Globus pallidus (tissue), 1 donor: ENCODE measurements around the gene COL6A1.

Source experiments
- DNase-seq: peaks from one replicate; pipeline ENCODE4 v3.0.0-alpha.2; 2015; ENCODE audit warnings: low spot score

COL6A1 gene

GRCh38 chr21:45981151-45982091, at the start of gene COL6A1:
TSS of gene COL6A1 (plus strand) at chr21:45981770. CDS start at chr21:45981851, 81 bp downstream.
- DNase-seq = peak; percentile 37

GRCh38 chr21:45932922-45933502, 48.6 kb upstream of the COL6A1 start:
- DNase-seq = no peak

- no peak for DNase-seq
Observed at GRCh38 chr21:45934085-45934484, 47.5 kb upstream of the COL6A1 start.

DNA sequence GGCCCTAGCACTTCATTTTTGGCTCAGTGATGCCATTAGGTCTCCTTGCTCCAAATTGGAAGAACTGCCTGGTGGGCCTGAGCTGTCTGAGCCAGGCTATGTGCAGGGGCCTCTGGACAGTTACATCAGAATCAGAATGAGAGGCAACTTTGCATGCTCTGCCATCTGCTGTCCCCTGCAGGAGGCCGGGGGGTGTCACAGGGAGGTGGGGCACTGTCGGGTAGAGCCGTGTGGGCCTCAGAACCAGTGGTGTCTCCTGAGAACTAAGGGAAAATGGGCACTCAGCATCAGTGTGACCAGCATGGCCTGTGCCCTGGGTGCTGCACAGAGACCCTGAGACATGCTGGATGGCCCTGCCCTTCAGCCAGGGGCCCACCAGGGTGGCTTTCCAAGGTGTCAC, 47.0 kb upstream of the COL6A1 start:
- DNase-seq = no peak

GRCh38 chr21:45935628-45936027, 45.9 kb upstream of the COL6A1 start:
- no peak for DNase-seq

DNA sequence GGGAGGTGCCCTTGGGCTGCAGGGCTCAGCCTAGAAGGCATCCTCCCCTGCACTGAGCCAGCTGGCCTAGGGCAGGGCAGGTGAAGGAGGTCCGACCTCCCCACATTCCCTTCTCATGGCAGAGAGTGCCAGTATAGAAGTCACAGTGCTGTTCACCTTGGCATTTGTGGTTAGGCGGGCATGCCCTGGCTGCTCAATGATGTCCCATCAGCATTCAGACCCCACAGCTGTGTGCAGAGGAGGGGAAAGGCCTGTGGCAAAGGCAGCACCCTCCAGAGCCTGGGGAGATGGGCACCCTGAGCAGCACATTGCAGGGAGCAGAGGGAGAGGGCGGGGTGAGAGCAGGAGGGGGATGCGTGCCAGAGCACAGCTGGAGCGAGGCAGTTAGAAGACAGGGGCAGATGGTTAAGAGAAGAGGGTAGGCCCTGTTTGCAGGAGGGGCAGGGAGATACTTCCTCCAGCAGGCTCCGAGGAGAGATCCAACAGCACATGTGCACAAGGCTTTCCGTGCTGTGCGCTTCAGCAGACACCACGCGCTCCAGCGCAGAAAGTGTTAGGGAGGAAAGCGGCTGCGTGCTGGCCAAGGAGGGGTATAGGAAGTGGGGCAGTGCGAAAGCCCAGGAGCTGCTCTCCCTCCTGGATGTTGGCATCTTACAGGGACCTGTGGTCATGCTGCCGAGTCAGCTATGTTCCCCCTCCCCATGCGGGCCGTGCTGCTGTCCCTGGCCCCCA, 43.7 kb upstream of the COL6A1 start:
- DNase-seq = no peak

- no peak for DNase-seq
Observed at GRCh38 chr21:45938453-45938755, 43.2 kb upstream of the COL6A1 start.

DNA sequence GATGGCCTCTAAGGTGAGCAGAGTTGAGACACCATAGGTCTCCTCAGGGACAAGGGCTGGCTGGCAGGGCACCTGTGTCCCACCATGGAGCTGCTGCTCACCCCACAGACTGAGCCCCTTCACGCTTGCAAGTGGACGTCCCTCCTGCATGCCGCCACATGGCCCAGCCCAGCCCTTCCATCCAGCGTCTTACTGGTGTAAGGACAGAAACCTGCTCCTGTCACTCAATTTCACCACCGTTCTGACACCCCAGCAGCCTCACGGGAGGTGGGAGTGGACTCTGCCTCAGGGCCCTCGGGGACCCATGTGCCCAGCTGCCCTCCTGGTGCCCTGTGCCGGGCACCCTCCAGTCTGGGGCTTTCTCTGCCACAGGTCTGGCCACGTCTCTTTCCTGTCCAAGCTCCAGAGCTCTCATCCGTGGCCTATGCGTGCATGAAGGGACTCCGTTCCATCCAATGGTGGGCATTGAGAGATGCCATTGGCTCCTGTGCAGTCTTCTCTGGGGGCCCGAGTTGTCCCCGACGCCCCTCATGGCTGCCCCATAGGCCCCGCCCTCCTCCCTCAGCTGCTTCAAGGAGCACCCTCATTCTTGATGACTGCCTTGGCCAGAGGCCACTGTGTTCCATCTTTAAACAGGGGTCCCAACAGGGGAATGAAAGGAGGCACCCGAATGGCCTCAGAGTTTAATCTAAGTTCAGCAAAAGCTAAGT, 42.6 kb upstream of the COL6A1 start:
- DNase-seq = no peak

DNA sequence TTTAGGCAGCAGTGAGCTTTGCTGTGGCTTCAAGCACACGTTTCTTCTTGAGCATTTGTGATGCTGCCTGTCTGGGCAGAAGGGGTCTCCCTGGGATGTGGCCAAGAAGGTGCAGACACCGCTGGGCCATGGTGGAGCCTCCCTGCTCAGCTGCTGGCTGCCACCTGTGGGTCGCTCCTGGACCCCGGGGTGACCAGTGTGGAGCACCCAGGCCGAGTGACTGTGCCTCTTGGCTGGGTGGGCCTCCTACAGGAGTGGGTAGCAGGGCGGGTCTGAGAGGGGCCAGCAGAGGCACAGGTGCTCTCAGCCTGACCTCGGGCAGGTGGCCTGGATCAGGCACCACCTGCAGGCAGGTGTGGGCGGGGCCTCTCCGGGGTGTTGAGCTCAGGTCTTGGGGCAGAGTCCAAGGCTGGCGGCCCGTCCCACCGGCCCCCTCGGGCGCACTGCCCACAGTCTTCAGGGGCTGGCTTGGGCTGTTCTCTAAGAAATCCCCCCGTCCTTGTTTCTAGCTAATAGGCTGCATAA, 42.0 kb upstream of the COL6A1 start:
- DNase-seq = no peak

DNA sequence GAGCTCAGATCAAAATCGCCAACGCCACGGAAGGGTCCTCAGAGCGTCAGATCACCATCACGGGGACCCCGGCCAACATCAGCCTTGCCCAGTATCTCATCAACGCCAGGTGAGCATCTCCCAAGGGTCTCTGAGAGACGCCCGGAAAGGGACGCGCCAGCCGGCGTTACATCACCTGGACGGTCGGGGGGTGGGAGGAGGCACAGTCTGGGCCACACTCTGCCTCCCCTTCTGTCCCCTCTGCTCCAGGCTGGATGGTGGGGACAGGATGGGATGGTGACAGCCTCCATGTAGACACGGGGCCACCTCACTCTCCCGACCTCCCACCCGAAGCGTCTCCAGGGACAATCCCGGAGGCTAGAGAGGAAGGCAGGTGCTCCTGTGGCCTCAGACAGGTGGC, 41.5 kb upstream of the COL6A1 start:
- no peak for DNase-seq

- no peak for DNase-seq
Observed at GRCh38 chr21:45940621-45941337, 40.8 kb upstream of the COL6A1 start.

- DNase-seq = no peak
Observed at GRCh38 chr21:45941338-45941710, 40.2 kb upstream of the COL6A1 start.

DNA sequence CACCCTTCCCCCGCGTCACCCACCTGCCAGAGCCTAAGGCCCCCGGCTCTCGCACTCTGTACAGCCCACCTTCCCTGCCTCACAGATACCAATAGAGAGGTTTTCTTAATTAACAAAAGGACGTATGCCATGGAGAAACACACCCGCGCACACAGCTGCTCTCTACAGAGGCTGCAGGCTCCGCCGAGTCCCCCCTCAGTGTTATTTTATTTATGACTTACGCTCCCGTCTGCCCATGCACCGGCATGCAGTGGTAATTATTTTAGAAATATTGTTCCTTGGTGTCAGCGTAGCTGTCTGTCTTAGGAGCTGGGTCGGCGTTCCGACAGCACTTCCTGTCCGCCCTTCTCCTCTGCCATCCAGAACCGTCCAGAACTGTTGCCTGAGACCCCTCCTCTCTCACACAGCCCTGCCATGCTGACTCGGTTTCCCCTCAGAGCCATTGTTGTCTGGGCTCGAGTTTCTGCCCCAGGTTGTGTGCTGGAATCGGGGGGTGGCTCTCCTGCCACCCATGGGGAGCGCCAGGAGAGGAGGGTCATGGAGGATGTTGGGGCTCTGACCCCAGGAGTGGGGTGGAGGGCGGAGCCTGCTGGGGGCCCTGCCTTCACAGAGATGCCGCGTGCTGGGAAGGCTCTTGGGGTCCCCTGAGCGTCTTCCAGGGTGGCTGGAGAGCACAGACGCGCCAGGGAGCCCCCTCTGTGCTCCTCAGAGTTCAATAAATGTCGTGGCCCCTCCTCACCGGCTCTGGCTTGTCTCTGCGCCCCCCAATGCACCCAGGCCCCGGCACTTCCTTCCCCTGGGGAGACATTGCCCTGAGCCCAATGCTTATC, 39.6 kb upstream of the COL6A1 start:
- no peak for DNase-seq

DNA sequence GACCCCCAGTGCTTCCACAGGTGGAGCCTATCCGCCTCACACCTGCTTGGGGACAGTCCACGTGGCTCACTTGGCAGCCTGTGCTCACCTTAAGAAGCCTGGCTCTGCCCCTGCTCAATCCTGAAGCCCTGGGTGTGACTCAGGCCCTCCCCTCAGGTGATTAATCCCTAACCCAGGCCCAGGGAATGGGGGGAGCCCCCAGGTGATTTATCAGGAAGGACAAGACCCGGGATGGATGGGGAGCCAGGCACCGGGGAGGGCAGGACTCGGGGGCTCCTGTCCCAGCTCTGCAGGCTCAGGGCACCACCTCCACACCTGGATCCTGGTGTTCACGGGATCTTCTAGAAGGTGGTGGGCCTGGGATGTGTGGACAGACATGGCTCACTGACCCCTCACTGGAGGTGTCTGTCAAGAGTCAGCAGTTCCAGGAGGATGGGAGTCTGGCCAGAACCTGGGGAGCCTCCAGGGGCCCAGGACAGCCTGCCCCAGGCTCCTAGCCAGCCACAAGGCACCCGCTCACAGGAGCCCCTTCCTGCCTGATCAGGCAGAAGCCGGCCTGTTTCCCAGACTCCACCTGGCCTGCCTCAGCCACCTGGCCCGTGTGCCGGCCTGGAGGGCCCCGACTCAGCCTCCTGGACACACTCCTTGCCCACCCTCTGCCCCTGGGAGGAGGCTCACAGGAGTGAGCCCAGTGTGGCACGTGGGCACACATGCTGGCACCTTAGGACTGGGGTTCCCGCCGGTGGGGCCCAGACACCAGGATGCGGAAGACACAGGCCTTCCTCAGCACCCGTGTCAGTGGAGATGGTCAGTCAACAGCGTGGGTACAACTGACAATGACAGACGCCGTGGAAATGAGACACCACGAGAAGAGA, 38.6 kb upstream of the COL6A1 start:
- no peak for DNase-seq

DNA sequence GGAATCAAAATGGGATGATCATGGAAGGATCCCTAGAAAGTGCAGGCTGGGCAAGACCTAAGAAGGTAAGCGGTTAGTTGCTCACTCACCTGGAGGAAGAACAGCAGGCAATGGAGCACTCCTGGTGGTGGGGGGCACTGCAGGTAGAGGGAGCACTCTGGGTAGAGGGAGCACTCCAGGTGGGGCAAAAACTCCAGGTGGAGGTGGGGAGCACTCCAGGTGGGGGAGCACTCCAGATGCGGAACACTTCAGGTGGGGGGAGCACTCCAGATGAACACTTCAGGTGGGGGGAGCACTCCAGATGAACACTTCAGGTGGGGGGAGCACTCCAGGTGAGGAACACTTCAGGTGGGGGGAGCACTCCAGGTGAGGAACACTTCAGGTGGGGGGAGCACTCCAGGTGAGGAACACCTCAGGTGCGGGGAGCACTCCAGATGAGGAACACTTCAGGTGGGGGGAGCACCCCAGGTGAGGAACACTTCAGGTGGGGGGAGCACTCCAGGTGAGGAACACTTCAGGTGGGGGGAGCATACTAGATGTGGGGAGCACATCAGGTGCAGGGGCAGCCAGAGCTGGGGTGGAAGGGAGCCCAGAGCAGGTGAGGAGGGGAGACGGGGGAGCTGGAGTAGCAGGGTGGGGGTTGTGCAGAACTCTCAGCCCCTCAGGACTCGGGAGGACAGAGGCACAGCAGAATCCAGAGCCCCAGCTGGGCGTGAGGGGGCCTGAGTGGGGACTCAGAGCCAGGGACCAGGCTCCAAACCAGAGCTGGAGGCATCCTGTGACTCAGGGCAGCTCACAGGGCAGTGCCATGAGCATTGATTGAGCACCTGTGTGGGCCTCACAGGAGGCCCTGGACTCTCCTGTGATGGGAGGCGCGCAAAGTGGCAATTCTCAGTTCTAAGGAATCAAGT, 37.7 kb upstream of the COL6A1 start:
- no peak for DNase-seq

DNA sequence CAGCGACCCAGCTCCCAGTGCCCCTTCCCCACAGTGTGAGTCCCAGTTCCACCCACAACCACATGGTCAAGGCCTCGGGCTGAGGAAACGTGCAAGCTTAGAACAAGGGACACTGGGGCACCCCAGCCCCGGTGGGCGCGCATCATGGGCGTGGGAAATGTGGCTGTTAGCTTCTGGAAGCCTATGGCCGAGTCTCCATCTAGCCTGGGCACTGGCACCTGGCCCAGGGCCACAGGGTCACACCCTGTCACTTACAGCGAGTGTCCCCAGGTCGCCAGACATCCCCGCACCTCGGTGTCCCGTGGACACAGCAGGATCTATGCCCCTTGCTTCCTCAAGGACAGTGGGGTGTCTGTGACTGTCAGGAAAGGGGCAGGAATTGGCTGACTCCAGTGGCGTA, 37.0 kb upstream of the COL6A1 start:
- no peak for DNase-seq

DNA sequence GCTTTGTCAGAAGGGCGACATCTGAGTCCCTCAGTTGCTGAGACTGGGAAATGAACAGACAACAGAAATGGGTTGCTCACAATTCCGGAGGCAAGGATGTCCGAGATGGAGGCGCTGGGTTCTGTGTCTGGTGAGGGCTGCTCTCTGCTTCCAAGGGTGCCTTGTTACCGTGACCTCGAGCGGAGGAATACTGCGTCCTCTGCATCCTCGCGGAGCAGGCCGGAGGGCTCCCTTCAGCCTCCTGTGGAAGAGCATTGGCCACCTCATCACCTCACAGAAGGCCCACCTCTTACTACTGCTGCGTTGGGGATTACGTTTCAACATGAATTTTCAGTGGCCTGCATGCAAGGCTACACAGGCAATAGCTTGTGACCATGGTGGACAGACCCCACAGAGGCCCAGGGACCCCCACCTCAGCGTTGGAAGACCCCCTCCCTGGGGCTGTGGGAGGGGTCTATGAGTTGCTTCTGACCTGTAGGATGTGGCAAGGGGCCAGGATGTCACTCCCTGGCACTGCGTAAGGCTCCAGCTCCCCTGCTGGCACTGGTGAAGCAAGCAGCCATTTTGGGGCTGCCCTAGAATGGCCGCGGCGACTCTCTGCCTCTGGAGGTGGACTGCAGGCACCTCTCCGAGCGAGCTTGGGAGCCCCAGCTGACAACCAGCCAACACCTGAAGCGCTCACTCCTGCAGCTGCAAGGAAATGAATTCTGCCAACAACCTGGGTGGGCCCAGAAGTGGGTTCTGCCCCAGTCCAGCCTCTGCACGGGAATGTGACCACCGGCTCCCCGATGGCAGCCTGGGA, 36.3 kb upstream of the COL6A1 start:
- DNase-seq = no peak

- no peak for DNase-seq
Observed at GRCh38 chr21:45945868-45946210, 35.7 kb upstream of the COL6A1 start.
